ENCODE measurements around the gene GPC5. TPM values are rescaled to one million over a fixed set of nuclear protein-coding genes. Genes with fewer than 3 reads are reported as not detected.

The GPC5 gene
- total RNA-seq, 2 donors from 2014 or later: 0.22 to 0.51 TPM

DNA sequence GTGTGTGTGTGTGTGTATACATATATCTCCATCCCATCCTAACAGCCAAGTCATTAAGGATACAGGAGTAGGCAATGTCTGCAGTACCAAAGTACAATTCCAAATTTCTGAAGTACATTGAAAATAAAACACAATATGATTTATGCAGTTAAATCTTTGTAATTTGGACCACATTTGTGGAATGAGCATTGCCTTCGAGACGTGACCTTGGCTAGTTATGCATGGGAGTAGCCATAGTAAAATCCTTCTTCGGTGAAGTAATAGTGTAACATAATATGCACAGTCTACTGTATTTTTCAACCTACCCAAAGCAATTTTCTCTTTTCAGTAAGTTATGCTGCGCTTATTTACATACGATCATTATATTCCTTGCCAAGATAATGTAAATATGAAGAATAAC lies 1162.5 kb downstream of the GPC5 start:
- Mint-ChIP-seq H3K27me3 (ENCODE audit: insufficient read depth) (no peaks in the 10 kb centered on the region), H3K4me3 (no peak overlapping the region), H3K27ac (no peak overlapping the region), H3K4me1 (peaks cover 4% of the 10 kb centered on the region), H3K9me3 (no peaks in the 10 kb centered on the region), H3K36me3 (ENCODE audit: low read depth) (no peaks in the 10 kb centered on the region)
- 79% methylated on average over 4 of the region's 5 CpGs; no CpG with 5 or more reads in 1 of the 2 experiments for WGBS, 2 experiments (ENCODE audit: insufficient coverage in 1 of 2, insufficient read length in 1 of 2)
- H3K36me3 ChIP-seq (ENCODE audit: control insufficient read depth, insufficient read depth, low read length): no peaks in the 10 kb centered on the region
- no peaks in the 10 kb centered on the region for H3K4me1 ChIP-seq (ENCODE audit: control insufficient read depth, insufficient read depth, low read length)
- TF ChIP-seq, protein P1, sequence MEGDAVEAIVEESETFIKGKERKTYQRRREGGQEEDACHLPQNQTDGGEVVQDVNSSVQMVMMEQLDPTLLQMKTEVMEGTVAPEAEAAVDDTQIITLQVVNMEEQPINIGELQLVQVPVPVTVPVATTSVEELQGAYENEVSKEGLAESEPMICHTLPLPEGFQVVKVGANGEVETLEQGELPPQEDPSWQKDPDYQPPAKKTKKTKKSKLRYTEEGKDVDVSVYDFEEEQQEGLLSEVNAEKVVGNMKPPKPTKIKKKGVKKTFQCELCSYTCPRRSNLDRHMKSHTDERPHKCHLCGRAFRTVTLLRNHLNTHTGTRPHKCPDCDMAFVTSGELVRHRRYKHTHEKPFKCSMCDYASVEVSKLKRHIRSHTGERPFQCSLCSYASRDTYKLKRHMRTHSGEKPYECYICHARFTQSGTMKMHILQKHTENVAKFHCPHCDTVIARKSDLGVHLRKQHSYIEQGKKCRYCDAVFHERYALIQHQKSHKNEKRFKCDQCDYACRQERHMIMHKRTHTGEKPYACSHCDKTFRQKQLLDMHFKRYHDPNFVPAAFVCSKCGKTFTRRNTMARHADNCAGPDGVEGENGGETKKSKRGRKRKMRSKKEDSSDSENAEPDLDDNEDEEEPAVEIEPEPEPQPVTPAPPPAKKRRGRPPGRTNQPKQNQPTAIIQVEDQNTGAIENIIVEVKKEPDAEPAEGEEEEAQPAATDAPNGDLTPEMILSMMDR (conservative IDR thresholded peaks at IDR 0.05): no peak
- H3K27me3 ChIP-seq (ENCODE audit: control insufficient read depth, insufficient read depth, low read length, poor library complexity, severe bottlenecking): no peaks in the 10 kb centered on the region
- no peak overlapping the region for H3K4me3 ChIP-seq (ENCODE audit: low read length)
- no peak overlapping the region for H3K27ac ChIP-seq (ENCODE audit: low read depth, low read length)
- no peak for DNase-seq
- no peaks in the 10 kb centered on the region for H3K9me3 ChIP-seq (ENCODE audit: control insufficient read depth, low read length)
- H3K9ac ChIP-seq (ENCODE audit: extremely low read depth, low read length, poor library complexity, severe bottlenecking): no peak overlapping the region

DNA sequence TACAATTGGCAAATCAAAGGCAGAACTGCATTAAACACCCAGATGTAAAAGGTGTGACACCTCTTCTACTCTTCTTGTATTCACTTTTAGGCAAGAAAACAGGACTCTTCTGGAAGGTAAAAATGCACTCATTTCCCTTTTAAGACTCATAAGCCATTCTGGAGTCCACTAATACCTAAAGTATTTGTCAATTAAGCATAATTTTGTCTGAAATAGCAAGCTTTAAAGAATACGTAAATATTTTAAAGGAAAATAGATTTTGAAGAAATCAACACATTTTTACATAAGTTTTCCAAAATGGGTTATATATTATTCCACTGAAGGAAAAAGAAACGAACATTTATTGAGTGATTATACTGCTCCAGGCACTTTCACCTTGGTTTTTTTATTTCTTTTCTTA lies 1166.5 kb downstream of the GPC5 start:
- Mint-ChIP-seq H3K4me3 (no peak overlapping the region), H3K9me3 (no peaks in the 10 kb centered on the region), H3K27ac (no peak overlapping the region), H3K27me3 (ENCODE audit: insufficient read depth) (no peaks in the 10 kb centered on the region), H3K4me1 (peaks cover 4% of the 10 kb centered on the region), H3K36me3 (ENCODE audit: low read depth) (no peaks in the 10 kb centered on the region)
- no peaks in the 10 kb centered on the region for H3K9me3 ChIP-seq (ENCODE audit: control insufficient read depth, low read length)
- WGBS, 2 experiments (ENCODE audit: insufficient coverage in 1 of 2, insufficient read length in 1 of 2): 86% methylated on average over 1 of the region's 2 CpGs; no CpG with 5 or more reads in 1 of the 2 experiments
- no peak for DNase-seq
- H3K36me3 ChIP-seq (ENCODE audit: control insufficient read depth, insufficient read depth, low read length): no peaks in the 10 kb centered on the region
- no peak overlapping the region for H3K9ac ChIP-seq (ENCODE audit: extremely low read depth, low read length, poor library complexity, severe bottlenecking)
- no peaks in the 10 kb centered on the region for H3K27me3 ChIP-seq (ENCODE audit: control insufficient read depth, insufficient read depth, low read length, poor library complexity, severe bottlenecking)
- no peak overlapping the region for H3K4me3 ChIP-seq (ENCODE audit: low read length)
- H3K27ac ChIP-seq (ENCODE audit: low read depth, low read length): no peak overlapping the region
- H3K4me1 ChIP-seq (ENCODE audit: control insufficient read depth, insufficient read depth, low read length): no peaks in the 10 kb centered on the region
- TF ChIP-seq, protein P1 (conservative IDR thresholded peaks at IDR 0.05): no peak

DNA sequence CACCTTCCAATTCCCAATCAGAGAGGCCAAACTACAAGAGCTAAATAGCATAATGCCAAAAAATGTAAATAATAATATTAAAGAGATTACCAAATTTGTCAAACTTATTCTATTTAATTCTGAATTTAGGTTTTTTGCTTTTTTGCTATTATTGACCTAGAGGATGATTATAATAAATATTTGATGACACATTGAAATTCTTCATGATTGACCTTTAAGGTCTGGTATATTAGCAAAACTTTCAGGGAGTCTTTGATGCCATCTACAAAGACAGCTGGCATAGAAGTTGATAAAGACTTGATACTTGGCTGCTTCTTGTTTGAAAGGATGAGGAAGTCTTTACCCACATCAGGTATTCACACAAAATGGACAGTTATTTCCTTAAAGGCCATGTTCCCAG lies 1168.3 kb downstream of the GPC5 start:
- TF ChIP-seq, protein P1 (conservative IDR thresholded peaks at IDR 0.05): no peak
- Histone ChIP-seq H3K27me3 (ENCODE audit: control insufficient read depth, insufficient read depth, low read length, poor library complexity, severe bottlenecking) (no peaks in the 10 kb centered on the region), H3K9ac (ENCODE audit: extremely low read depth, low read length, poor library complexity, severe bottlenecking) (no peak overlapping the region), H3K4me3 (ENCODE audit: low read length) (no peak overlapping the region), H3K27ac (ENCODE audit: low read depth, low read length) (no peak overlapping the region), H3K36me3 (ENCODE audit: control insufficient read depth, insufficient read depth, low read length) (no peaks in the 10 kb centered on the region), H3K4me1 (ENCODE audit: control insufficient read depth, insufficient read depth, low read length) (no peaks in the 10 kb centered on the region), H3K9me3 (ENCODE audit: control insufficient read depth, low read length) (no peaks in the 10 kb centered on the region)
- Mint-ChIP-seq H3K9me3 (no peaks in the 10 kb centered on the region), H3K4me3 (no peak overlapping the region), H3K36me3 (ENCODE audit: low read depth) (no peaks in the 10 kb centered on the region), H3K27me3 (ENCODE audit: insufficient read depth) (no peaks in the 10 kb centered on the region), H3K4me1 (peaks cover 4% of the 10 kb centered on the region), H3K27ac (no peak overlapping the region)
- DNase-seq: no peak
